Smooth muscle cell (in vitro differentiated cells): ENCODE measurements around the gene FAXC. TPM values are rescaled to one million over a fixed set of nuclear protein-coding genes. Genes with fewer than 3 reads are reported as not detected.

ENCODE experiments used
- DNase-seq: peaks from one replicate; lab custom pipeline; 2025; ENCODE audit not compliant: unreplicated experiment; lab: John Stamatoyannopoulos, UW
- H2AFZ ChIP-seq: fragments of 200-600 bp; sonication (generic); 2 replicates; pipeline ENCODE4 v1.6.0; 2016; ENCODE audit warnings: antibody characterized with exemption, low read depth, mild to moderate bottlenecking
- H3F3A ChIP-seq: fragments of 200-600 bp; sonication (generic); 2 replicates; pipeline ENCODE4 v1.6.0; 2017; ENCODE audit warnings: antibody characterized with exemption, low read depth
- H3K27ac ChIP-seq: fragments of 200-600 bp; sonication (generic); 2 replicates; pipeline ENCODE4 v1.5.1; 2016; ENCODE audit warnings: low read depth, mild to moderate bottlenecking
- H3K27me3 ChIP-seq: fragments of 200-600 bp; sonication (generic); 2 replicates; pipeline ENCODE4 v1.6.1; 2016; ENCODE audit warnings: low read depth, mild to moderate bottlenecking
- H3K36me3 ChIP-seq: fragments of 200-600 bp; sonication (generic); 2 replicates; pipeline ENCODE4 v1.5.1; 2016; ENCODE audit warnings: low read depth
- H3K4me1 ChIP-seq: fragments of 200-600 bp; sonication (generic); 2 replicates; pipeline ENCODE4 v1.5.1; 2016; ENCODE audit warnings: low read depth
- H3K4me2 ChIP-seq: fragments of 200-600 bp; sonication (generic); 2 replicates; pipeline ENCODE4 v1.6.0; 2016; ENCODE audit warnings: mild to moderate bottlenecking
- H3K4me3 ChIP-seq: fragments of 200-600 bp; sonication (generic); 2 replicates; pipeline ENCODE4 v1.5.1; 2016; ENCODE audit warnings: mild to moderate bottlenecking
- H3K79me2 ChIP-seq: fragments of 200-600 bp; sonication (generic); 2 replicates; pipeline ENCODE4 v1.6.0; 2016; ENCODE audit warnings: low read depth, mild to moderate bottlenecking
- H3K9ac ChIP-seq: fragments of 200-600 bp; sonication (generic); 2 replicates; pipeline ENCODE4 v1.6.0; 2016; ENCODE audit warnings: low read depth
- H3K9me3 ChIP-seq: fragments of 200-600 bp; sonication (generic); replicated peaks from 2 replicates; pipeline ENCODE4 v1.5.1; 2016; ENCODE audit warnings: low read depth
- H4K20me1 ChIP-seq: fragments of 200-600 bp; sonication (generic); 2 replicates; pipeline ENCODE4 v1.6.0; 2016; ENCODE audit warnings: low read depth
- WGBS: methylation state at CpG from one replicate; pipeline ENCODE4 v1.1.7; 2016; ENCODE audit warnings: low lambda C conversion rate; 5-methylcytosine and 5-hydroxymethylcytosine counted together
- polyA plus RNA-seq: library from polyadenylated mRNA; unstranded; fragments of >200 nt; fragmentation: Nextera tagmentation; extraction: Ambion mirVana; gene quantifications from 2 replicates; pipeline ENCODE4 v1.2.1, GENCODE V29; 2016
- total RNA-seq: library from RNA; depleted of rRNA; stranded (reverse); fragments of >200 nt; gene quantifications from 2 replicates; pipeline ENCODE4 v1.2.3, GENCODE V29; 2014
- TF ChIP-seq, protein P1 (sequence below): fragments of 200-600 bp; sonication (generic); IDR thresholded peaks from 2 replicates; pipeline ENCODE4 v1.5.1; 2017; ENCODE audit warnings: borderline replicate concordance, mild to moderate bottlenecking, antibody characterized with exemption; ENCODE audit not compliant: insufficient read depth, poor library complexity, severe bottlenecking

The FAXC gene
- total and polyA plus RNA-seq, 2 experiments from 2014 or later = 1.6 to 6.8 TPM

DNA sequence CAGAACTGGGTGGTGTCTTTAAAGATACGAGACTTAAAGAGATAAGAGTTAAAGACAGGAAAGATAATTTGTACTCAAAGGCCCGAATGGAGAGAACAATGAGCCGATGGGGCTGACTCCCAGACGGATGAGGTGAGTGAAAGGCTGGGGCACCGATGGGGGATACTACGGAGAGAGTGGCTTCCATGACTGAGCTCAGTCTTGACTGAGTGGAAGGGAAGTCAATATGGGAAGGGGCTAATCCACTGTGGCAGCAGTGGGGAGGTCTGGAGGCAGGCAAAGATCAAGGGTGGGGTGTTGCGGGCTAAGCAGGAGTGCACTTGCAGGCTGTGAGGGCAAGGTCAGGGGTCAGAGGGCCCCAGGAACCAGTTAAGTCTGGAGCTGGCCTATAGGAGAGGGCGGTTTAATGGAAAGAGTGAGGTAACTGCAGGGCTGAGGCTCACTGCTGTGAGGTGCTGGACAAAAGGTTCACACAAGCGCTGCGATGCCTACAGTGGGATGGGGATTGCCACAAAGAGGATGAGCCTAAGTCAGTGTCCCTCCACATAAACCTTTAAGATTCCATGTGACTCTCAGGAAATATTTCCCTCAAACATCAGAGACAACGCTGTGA is 42.1 kb downstream of the FAXC start:
- no peaks in the 10 kb centered on the region for H3K9me3 ChIP-seq
- no peaks in the 10 kb centered on the region for H4K20me1 ChIP-seq
- TF ChIP-seq, protein P1, sequence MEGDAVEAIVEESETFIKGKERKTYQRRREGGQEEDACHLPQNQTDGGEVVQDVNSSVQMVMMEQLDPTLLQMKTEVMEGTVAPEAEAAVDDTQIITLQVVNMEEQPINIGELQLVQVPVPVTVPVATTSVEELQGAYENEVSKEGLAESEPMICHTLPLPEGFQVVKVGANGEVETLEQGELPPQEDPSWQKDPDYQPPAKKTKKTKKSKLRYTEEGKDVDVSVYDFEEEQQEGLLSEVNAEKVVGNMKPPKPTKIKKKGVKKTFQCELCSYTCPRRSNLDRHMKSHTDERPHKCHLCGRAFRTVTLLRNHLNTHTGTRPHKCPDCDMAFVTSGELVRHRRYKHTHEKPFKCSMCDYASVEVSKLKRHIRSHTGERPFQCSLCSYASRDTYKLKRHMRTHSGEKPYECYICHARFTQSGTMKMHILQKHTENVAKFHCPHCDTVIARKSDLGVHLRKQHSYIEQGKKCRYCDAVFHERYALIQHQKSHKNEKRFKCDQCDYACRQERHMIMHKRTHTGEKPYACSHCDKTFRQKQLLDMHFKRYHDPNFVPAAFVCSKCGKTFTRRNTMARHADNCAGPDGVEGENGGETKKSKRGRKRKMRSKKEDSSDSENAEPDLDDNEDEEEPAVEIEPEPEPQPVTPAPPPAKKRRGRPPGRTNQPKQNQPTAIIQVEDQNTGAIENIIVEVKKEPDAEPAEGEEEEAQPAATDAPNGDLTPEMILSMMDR = no peak
- H3K4me1 ChIP-seq = no peaks in the 10 kb centered on the region
- no peak overlapping the region for H3K9ac ChIP-seq
- H3K79me2 ChIP-seq = no peaks in the 10 kb centered on the region
- no peak overlapping the region for H3K27ac ChIP-seq
- H3K4me3 ChIP-seq = no peak overlapping the region
- H3K4me2 ChIP-seq = no peak overlapping the region
- no peak for DNase-seq
- H3F3A ChIP-seq = no peaks in the 10 kb centered on the region
- H2AFZ ChIP-seq = no peak overlapping the region
- H3K36me3 ChIP-seq = no peaks in the 10 kb centered on the region
- no peaks in the 10 kb centered on the region for H3K27me3 ChIP-seq
- WGBS = 60% methylated on average over 11 of the region's 11 CpGs

DNA sequence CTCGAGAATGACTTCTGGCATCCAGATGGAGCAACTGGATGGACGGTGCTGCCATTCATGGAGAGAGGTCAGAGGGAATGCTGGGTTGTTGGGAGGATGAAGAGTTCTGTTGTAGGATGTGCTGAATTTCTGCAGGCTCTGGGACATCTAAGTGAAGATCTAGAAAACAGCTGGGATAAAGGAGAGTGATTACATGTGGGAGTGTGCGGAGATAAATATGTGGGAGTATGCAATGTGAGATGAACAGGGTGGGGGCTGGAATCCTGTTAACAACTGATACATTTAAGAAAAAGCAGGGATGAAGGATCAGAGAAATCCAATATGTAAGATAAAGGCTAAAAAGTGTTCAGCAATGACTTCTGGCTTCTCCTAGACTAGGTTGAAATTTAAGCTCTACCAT is 43.1 kb downstream of the FAXC start:
- no peaks in the 10 kb centered on the region for H3K79me2 ChIP-seq
- H3K36me3 ChIP-seq = no peaks in the 10 kb centered on the region
- no peak overlapping the region for H3K4me3 ChIP-seq
- H4K20me1 ChIP-seq = no peaks in the 10 kb centered on the region
- H3K27ac ChIP-seq = no peak overlapping the region
- no peaks in the 10 kb centered on the region for H3K27me3 ChIP-seq
- no peak overlapping the region for H3K4me2 ChIP-seq
- TF ChIP-seq, protein P1 = no peak
- H3F3A ChIP-seq = no peaks in the 10 kb centered on the region
- no peaks in the 10 kb centered on the region for H3K9me3 ChIP-seq
- WGBS = 54% methylated on average over 3 of the region's 3 CpGs
- no peak for DNase-seq
- no peak overlapping the region for H3K9ac ChIP-seq
- no peaks in the 10 kb centered on the region for H3K4me1 ChIP-seq
- H2AFZ ChIP-seq = no peak overlapping the region

DNA sequence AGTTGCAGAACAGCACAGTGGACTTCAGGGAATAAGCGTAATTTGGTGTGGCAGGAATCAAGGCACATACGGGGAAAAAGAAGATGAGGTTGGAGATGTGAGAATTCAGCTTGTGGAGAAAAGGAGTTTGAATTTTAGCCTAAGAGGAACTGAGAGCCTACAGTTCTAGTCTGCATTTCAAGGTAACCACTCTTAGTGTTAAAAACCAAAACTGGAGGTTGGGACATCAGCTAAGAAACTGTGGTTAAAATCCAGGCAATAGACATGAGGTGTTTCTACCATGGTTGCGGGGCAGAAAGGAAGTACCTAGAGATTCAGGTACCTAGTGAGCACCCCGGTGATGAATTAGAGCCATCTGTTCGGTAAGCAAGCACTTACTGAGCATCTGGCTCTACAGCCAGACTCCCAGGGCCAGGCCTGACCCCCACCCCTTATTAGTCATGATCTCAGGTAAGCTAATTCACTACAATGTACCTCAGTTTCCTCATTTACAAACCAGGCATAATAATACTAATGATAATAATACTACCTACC is 44.4 kb downstream of the FAXC start:
- TF ChIP-seq, protein P1 = no peak
- H3K4me1 ChIP-seq = no peaks in the 10 kb centered on the region
- H4K20me1 ChIP-seq = no peaks in the 10 kb centered on the region
- no peak overlapping the region for H3K4me2 ChIP-seq
- H3K79me2 ChIP-seq = no peaks in the 10 kb centered on the region
- no peaks in the 10 kb centered on the region for H3K27me3 ChIP-seq
- H3K4me3 ChIP-seq = no peak overlapping the region
- no peaks in the 10 kb centered on the region for H3F3A ChIP-seq
- H3K36me3 ChIP-seq = no peaks in the 10 kb centered on the region
- DNase-seq = no peak
- no peak overlapping the region for H2AFZ ChIP-seq
- no peak overlapping the region for H3K9ac ChIP-seq
- 93% methylated on average over 5 of the region's 5 CpGs for WGBS
- no peaks in the 10 kb centered on the region for H3K9me3 ChIP-seq
- no peak overlapping the region for H3K27ac ChIP-seq

DNA sequence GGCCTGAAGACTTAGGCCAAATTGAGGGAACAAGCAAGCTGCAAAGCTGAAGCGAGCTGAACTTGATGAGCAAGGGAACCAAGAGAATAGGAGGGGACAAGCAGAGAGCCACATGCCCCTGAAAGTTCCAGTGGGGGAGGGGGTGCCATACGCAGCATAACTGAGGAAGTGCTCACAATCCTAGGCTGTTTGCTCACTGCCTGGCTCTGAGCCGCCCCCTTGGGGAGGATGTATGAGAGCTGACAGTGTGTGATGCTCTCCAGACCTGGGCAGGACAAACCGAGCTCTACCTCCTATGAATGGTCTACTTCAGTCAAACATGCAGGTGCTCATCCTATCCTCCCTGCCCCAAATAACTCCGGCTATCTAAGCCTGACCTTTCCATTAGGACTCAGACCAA is 52.1 kb downstream of the FAXC start:
- Histone ChIP-seq H3F3A (no peaks in the 10 kb centered on the region), H3K4me1 (no peaks in the 10 kb centered on the region), H3K36me3 (no peaks in the 10 kb centered on the region), H3K4me3 (no peak overlapping the region), H3K9me3 (no peaks in the 10 kb centered on the region), H3K4me2 (no peak overlapping the region), H2AFZ (no peak overlapping the region), H3K79me2 (no peaks in the 10 kb centered on the region), H4K20me1 (no peaks in the 10 kb centered on the region), H3K27ac (no peak overlapping the region), H3K9ac (no peak overlapping the region), H3K27me3 (no peaks in the 10 kb centered on the region)
- TF ChIP-seq, protein P1 = no peak
- WGBS = 86% methylated on average over 5 of the region's 5 CpGs
- DNase-seq = no peak
